GM12865 (cell line): Measurements from ENCODE around the gene EDIL3.

Experiments used
- DNase-seq: peaks from one replicate; pipeline ENCODE4 v3.0.0; 2010; ENCODE audit warnings: low read depth
- H3K4me3 ChIP-seq: 2 replicates; pipeline ENCODE4 v1.5.1; 2011; ENCODE audit warnings: mild to moderate bottlenecking, low read depth, low read length, control low read depth
- TF ChIP-seq, protein P1 (sequence below): IDR thresholded peaks from 2 replicates; pipeline ENCODE4 v1.5.1; 2011; ENCODE audit warnings: low read length, control low read depth, low read depth, inconsistent platforms; ENCODE audit not compliant: insufficient read depth; ENCODE audit errors: missing control alignments

Gene EDIL3

DNA sequence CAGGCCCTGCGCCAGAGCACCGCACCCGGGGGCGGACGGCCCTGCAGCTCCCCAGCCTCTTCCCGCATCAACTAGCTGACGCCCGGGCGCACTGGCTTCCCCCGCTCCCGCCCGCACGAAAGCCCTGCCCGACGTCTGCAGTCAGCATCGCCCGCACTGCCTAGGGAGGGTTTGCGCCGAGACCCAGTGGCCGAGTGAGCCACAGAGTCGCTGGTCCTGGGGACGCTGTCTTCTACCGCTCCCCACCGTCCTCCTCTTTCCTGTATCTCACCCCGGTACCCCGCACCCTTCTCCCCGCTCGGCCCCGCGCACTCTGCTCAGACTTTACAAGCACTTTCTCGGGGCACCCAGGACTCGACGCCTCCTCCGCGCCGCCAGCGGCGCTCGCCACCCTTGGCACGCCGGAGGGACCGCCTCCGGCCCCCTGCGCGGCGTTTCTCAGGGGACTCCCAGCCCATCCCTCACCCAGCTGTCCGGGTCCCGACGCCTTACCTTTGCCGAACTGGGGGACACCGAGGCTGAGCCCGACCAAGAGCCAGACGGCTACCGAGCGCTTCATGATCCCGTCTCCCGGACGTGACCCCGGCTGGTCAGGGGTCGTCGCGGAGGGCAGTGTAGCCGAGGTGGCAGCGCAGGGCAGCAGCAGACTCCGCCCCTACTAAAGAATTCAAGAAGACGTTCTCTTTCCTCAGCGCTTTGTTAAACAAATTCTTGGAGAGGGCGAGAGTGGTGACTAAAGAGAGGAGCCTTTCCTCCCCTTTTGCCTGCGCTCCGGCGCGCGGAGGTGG is 670 bp downstream of the EDIL3 start:
- no peak for DNase-seq
- no peak overlapping the region for H3K4me3 ChIP-seq
- TF ChIP-seq, protein P1, sequence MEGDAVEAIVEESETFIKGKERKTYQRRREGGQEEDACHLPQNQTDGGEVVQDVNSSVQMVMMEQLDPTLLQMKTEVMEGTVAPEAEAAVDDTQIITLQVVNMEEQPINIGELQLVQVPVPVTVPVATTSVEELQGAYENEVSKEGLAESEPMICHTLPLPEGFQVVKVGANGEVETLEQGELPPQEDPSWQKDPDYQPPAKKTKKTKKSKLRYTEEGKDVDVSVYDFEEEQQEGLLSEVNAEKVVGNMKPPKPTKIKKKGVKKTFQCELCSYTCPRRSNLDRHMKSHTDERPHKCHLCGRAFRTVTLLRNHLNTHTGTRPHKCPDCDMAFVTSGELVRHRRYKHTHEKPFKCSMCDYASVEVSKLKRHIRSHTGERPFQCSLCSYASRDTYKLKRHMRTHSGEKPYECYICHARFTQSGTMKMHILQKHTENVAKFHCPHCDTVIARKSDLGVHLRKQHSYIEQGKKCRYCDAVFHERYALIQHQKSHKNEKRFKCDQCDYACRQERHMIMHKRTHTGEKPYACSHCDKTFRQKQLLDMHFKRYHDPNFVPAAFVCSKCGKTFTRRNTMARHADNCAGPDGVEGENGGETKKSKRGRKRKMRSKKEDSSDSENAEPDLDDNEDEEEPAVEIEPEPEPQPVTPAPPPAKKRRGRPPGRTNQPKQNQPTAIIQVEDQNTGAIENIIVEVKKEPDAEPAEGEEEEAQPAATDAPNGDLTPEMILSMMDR, result no peak

DNA sequence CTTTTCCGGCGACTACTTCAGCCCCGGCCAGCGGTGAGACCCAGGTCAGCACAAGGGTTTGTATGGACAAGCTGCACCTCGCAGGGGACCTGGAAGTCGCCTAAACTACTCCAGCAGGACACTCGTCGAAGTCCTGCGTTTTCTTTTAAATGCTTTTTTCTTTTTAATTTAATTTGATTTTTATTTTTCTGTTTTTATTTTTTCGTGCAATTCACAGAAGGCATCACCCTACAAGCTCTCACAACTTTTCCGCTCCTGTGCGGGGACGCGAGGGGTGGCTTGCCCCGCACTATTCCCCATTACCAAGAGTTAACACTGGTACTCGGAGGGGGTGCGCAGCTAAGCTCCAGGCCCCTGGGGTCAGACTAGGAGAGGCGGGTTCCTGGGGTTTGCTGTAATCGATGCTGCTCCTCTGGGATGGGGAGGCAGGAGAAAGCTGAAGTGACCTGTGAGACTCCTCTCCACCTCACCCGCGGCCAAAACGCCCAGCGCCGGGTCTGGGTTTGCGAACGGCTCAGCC is 1.3 kb downstream of the EDIL3 start:
- no peak overlapping the region for H3K4me3 ChIP-seq
- DNase-seq, result no peak
- TF ChIP-seq, protein P1, result no peak

DNA sequence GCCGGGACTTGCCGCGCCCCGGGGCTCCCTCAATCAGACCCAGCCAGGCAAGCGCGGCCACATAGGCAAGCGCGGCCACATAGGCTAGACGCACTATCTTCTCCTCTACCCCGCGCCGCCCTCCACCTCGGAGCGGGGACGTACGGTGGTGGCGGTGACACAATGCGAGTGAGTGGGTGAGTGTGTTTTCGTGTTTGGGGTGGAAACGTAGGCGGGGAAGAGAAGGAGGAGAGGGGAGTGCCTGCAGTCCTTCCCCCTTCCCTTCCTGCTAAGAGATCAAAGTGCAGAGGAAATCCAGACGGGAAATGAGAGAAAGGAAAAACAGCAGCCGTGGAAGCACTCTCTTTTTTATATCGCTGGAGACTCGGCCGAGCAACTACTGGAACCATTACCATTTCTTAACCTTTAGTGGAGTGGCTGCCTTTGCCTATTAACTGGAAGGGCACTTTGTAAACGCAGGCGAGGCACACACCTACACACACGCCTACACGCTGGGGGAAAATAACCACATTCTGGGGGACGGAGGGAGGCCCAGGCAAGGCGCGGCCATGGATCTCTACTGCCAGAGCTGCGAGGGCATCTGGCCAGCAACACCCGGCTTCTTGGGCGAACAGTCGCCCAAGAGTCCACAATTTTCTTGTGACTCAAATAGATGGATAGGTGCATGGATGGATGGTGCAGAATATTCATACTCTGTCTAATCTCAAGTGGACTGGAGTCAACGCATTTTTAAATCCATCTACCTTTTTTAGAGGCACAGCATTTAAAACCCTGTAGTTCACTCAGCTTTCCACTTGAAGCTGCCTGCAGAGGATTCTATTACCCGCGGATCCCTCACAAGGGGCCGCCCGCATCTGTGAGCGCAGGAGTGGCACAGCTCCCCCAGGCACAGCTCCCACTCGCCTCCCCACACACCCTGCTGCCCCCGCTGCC is 2.1 kb downstream of the EDIL3 start:
- no peak for DNase-seq
- no peak overlapping the region for H3K4me3 ChIP-seq
- TF ChIP-seq, protein P1, result no peak

DNA sequence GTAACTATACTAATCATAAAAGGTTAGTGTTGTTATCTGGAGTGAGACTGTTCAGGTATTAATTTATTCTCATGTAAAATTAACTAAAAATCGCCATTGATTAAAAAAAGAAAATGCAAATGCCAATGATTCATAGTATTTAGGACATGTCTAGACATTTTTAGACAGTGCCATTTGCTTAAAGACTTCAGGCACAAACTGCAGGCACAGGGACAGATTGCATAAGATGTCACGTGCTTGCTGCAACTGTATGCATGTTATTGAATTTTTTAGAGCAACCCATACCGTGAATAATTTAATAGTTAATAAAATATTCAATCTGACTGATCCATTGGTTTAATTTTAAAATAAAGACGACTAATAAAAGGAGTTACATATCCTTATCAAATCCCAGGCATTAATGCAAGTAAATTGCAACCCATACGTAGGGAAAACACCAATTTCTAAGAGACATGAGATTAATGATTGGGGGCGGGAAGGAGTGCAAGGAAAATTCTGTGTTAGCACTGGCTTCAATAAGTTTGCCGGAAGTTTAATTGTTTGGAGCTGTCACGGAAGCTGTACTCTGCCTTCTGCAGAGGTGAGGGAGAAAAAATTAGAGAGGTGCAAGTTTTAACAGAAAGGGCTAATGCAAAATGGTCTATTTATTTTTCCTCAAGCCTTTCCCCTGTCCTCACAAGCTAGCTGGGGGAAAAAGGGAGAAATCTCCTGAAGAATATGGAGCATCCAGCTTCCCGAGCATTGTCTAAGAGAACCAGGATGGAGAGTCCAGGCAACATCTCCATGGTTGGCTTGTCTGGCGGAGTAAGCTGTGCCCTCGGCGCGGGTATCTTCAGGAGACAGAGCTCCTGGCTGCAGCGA is 2.9 kb downstream of the EDIL3 start:
- DNase-seq, result no peak
- no peak overlapping the region for H3K4me3 ChIP-seq
- TF ChIP-seq, protein P1, result no peak

DNA sequence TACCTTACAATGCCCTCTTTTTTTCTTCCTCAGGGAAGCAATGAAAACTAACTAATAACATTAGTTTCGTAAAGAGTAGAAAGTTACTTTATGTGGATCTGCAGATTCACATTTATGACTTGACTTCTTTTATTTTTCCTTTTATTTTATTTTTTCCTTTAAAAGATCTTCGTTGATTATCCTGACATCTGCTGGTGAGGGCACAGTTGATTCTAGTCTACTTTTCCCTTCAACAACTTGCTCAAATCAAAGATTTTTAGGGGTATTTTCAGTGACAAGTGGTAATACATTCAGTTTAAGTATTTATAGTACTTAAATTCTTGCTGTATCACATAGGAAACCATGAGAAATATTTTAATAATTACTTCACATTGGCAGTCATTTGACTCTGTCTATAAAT is 4.9 kb downstream of the EDIL3 start:
- no peak overlapping the region for H3K4me3 ChIP-seq
- no peak for DNase-seq
- TF ChIP-seq, protein P1, result no peak

DNA sequence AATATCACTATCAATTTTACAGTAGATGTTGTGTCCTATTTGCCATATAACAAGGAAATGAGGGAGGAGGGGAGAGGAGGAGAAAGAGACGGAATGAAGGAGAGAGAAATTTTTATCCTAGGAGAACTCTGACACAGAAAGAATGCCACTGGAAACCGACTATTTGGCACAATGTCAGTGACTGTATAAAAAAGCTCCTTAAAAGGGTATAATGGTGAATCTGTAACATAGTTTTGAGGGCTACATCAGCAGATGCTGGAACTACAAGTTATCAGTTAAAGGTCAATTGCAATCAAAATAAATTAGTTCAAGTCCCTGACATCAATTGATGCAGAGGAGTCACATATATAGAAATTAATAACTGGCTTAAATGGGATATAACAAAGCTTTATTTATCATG is 5.7 kb downstream of the EDIL3 start:
- DNase-seq, result no peak
- TF ChIP-seq, protein P1, result no peak
- H3K4me3 ChIP-seq, result no peak overlapping the region
